Fibroblast of pulmonary artery (primary cell): ENCODE results near the gene TIMM17A.

Source experiments
- DNase-seq: peaks from one replicate; pipeline ENCODE4 v3.0.0-alpha.2; 2010; ENCODE audit warnings: low read depth
- H3K4me3 ChIP-seq: replicated peaks from 2 replicates; pipeline ENCODE4 v1.5.1; 2011; ENCODE audit warnings: low read depth, mild to moderate bottlenecking, control low read depth, low read length, moderate library complexity
- TF ChIP-seq, protein P1 (sequence below): IDR thresholded peaks from 2 replicates; pipeline ENCODE4 v1.5.1; 2011; ENCODE audit warnings: mild to moderate bottlenecking, control low read depth, low read length, inconsistent platforms; ENCODE audit errors: missing control alignments

Gene TIMM17A

DNA sequence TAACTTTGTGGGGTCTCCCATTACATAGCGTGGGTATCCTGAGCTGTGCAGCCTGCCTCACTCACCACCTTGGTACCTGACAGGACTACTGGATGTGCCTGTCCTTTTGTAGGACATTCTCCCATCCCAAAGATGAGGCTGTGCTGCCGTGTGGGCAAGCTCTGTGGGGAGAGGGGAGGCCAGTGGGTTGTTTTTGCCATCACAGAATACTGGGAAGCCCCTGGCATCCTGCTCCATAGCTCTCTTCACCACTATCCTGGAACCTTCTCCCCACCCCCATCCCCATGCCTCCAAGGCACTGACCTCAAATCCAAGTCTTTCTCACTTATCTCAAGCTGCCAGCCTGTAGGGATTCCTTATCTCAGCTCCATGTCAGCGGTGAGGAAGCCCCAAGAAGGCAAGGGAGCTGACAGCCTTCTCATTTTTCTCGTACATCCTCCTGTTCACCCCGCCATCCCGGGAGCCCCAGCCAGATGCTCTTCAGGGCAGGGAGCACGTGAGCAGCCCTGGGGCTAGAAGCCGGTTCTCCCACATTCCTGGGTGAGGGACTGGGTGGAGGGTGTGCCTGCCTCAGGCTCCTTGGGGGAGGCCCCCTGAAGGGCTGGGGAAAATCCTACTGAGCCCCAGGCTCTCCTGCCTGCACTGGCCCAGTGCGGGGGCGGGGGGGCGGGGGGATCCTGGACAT is 52.6 kb downstream of the TIMM17A start:
- TF ChIP-seq, protein P1, sequence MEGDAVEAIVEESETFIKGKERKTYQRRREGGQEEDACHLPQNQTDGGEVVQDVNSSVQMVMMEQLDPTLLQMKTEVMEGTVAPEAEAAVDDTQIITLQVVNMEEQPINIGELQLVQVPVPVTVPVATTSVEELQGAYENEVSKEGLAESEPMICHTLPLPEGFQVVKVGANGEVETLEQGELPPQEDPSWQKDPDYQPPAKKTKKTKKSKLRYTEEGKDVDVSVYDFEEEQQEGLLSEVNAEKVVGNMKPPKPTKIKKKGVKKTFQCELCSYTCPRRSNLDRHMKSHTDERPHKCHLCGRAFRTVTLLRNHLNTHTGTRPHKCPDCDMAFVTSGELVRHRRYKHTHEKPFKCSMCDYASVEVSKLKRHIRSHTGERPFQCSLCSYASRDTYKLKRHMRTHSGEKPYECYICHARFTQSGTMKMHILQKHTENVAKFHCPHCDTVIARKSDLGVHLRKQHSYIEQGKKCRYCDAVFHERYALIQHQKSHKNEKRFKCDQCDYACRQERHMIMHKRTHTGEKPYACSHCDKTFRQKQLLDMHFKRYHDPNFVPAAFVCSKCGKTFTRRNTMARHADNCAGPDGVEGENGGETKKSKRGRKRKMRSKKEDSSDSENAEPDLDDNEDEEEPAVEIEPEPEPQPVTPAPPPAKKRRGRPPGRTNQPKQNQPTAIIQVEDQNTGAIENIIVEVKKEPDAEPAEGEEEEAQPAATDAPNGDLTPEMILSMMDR: no peak

DNA sequence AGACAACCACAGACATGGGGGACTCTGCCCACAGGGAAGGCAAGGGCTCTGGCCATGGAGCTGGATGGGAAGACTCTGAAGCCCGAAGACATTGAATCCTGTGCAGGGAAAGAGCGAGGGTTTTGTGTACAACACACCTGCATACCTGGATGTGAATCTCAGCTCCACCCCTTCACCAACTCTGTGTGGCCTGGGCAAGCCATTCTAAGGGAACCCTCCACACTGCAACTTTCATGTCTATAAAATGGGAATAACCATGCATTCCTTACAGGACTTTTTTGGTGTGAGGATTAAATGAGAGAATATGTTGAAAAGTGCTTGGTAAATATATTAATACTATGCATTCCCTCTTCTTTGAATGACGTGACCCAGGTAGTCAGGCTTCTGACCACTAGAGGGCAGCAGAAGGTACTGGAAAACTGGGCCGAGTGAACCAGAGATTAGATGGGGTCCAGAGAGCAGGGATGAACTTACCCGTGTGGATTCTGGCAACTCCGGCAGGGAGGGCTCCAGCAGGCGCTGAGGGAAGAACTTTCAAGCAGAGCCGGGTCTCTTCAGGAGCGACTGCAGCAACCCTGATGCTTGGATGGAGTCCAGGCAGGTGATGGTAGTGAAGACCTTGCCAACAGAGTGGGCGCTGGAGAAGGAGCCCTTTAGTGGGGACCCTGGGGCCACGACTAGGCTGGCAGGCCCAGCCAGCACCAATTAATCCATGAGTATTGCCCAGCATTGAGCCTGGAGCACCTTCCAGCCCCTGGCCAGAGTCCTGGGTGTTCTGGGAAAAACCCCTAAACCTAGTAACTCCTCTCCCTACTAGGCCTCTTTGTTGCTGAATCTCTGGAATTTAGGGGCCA is 54.2 kb downstream of the TIMM17A start:
- DNase-seq: peak; percentile 82
- H3K4me3 ChIP-seq: no peak overlapping the region
- TF ChIP-seq, protein P1: peak; percentile 91

More for the DNA sequence above, 52.6 kb downstream of the TIMM17A start:
- no peak overlapping the region for H3K4me3 ChIP-seq
- DNase-seq: no peak

DNA sequence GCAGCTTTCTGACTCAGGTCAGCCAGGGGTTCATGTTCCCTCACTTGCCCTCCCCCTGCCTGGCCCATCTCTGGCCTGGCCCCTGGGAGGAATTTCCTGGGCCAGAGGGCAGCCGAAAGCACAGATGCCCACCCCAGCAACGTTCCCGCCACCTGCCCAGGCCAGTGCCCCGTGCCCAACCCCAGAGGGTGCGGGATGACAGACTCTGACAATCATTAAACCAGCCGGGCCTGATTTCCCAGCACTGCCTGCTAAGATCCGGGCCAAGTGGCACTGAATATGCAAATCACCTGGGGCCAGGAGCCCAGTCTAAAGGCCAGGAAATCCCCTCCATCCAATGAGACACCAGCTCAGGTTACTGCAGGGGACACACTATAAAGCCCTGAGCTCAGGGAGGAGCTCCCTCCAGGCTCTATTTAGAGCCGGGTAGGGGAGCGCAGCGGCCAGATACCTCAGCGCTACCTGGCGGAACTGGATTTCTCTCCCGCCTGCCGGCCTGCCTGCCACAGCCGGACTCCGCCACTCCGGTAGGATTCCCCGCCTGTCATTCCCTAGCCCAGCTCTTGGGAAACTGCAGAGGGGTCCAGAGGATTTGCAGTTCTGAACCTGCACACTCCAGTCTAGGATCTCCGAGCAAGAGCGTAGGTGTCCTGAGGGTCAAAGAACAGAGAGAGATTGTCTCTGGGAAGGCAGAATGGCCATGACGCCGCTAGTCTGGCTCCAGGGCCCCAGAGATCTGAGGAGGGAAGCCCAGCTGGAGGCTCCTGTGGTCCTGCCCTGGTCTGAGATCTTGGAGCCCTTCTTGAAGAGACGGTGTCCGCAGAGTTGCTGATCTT is 55.1 kb downstream of the TIMM17A start, which contains the start of gene ELF3:
TSS of gene ELF3 (plus strand) at position 408 of the 836 bp plus-strand sequence. CDS start 550 bp downstream, outside the sequence.
- H3K4me3 ChIP-seq: no peak within 1 kb of the TSS
- TF ChIP-seq, protein P1: no peak
- DNase-seq: no peak

DNA sequence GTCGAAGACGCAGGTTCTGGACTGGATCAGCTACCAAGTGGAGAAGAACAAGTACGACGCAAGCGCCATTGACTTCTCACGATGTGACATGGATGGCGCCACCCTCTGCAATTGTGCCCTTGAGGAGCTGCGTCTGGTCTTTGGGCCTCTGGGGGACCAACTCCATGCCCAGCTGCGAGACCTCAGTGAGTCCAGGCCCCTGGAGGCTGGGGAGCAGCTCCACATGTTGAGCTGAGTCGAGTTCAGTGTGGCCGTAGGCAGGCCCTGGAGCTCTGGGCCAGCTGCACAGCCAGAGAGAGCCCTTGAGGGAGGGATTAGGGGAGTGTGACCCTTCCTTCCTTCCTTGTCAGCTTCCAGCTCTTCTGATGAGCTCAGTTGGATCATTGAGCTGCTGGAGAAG is 56.7 kb downstream of the TIMM17A start:
- TF ChIP-seq, protein P1: no peak
- no peak for DNase-seq
- H3K4me3 ChIP-seq: no peak overlapping the region

DNA sequence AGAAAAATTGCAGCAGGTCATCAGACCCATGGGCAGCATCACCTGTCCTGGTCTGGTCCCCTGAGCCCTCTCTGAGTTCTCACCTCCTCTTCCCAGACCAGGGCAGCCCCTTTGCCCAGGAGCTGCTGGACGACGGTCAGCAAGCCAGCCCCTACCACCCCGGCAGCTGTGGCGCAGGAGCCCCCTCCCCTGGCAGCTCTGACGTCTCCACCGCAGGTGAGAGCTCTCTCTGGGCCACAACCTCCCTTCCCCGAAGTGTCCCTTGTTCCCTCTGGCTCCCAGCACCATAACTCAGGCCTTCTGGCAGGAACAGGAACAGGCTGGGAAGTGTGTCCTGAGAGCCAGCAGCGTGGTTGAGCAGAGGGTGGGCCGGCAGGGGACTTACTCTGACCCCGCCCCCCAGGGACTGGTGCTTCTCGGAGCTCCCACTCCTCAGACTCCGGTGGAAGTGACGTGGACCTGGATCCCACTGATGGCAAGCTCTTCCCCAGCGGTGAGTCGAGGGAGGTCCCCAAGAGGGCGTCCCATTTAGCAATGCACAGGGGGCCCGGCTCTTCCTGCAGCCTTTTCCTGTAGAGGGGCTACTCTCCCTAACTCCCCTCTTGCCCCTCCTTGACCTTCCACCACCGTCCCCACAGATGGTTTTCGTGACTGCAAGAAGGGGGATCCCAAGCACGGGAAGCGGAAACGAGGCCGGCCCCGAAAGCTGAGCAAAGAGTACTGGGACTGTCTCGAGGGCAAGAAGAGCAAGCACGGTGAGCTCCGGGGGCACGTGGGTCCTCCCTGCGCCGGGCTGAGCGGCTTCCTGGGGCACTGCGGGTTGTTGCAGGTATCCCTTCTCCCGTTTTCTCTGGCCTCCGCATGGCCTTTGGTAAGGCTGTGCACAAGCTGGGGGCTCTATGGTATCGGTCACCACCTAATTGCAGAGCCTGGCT is 57.5 kb downstream of the TIMM17A start:
- DNase-seq: no peak
- no peak overlapping the region for H3K4me3 ChIP-seq
- TF ChIP-seq, protein P1: no peak

DNA sequence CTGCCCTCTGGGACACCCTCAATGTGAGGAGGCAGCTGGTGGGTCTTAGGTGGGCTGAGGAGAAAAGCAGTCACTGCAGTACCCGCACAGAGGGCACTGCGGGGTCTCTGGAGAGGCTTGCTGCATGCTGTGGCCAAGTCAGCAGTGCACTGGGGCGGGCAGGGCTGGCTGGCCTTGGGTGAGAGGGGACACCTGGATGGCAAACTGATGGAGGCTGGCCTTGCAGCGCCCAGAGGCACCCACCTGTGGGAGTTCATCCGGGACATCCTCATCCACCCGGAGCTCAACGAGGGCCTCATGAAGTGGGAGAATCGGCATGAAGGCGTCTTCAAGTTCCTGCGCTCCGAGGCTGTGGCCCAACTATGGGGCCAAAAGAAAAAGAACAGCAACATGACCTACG is 58.3 kb downstream of the TIMM17A start:
- TF ChIP-seq, protein P1: no peak
- H3K4me3 ChIP-seq: no peak overlapping the region
- DNase-seq: no peak
